GM12892 (cell line): ENCODE data around the gene DCLK1.

Source experiments
- POLR2A ChIP-seq: IDR thresholded peaks from 2 replicates; pipeline ENCODE4 v1.6.1; 2011; ENCODE audit warnings: low read depth, low read length, control low read depth
- POLR2AphosphoS5 ChIP-seq: IDR thresholded peaks from 2 replicates; pipeline ENCODE4 v1.6.1; 2011; ENCODE audit warnings: low read depth, low read length, control low read depth
- TAF1 ChIP-seq: IDR thresholded peaks from 2 replicates; pipeline ENCODE4 v1.6.1; 2011; ENCODE audit warnings: low read depth, mild to moderate bottlenecking, control low read depth, low read length, borderline replicate concordance

DNA sequence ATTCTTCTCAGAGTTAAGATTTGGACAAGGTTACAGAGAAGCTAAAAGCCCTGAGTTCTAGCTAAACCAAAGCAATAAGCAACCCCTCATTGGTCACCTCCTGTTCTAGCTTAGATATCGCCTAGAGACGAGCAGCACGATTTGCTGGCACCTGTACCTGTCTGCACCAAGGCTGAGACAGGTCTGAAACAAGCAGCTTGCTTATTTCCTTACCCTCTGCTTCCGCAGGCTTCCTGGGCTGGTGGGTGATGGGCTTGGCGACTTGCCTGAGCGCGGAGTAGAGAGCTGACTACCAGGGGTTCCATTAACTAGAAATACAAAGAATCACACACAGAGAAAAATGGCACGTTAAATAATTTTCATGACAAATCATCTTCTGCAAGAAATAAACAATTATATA, 276.9 kb downstream of the DCLK1 start:
- TF ChIP-seq POLR2AphosphoS5 (no peak), POLR2A (no peak), TAF1 (no peak)
